Lower leg skin (tissue), 4 donors: ENCODE results near the gene WWOX. TPM values are rescaled to one million over a fixed set of nuclear protein-coding genes. Genes with fewer than 3 reads are reported as not detected.

Experiments
- DNase-seq, 2 donors: peaks; one replicate each; pipeline ENCODE4 v3.0.0-alpha.2; 2019; ENCODE audit warnings: low spot score in 2 of 2
- H3K4me3 ChIP-seq: fragments of 200-600 bp; sonication (generic); 2 replicates; pipeline ENCODE4 v1.5.1; 2017; ENCODE audit warnings: mild to moderate bottlenecking, low read depth; ENCODE audit not compliant: poor library complexity, severe bottlenecking
- CTCF ChIP-seq, 3 donors: fragments of 450-650 bp; IDR thresholded peaks; one replicate each; pipeline ENCODE4 v1.5.1; 2016; ENCODE audit warnings: antibody characterized with exemption in 3 of 3, mild to moderate bottlenecking in 3 of 3, moderate library complexity in 2 of 3
- POLR2A ChIP-seq, 2 donors: fragments of 450-650 bp; IDR thresholded peaks; one replicate each; pipeline ENCODE4 v1.6.1; 2016 to 2017; ENCODE audit warnings: antibody characterized with exemption in 2 of 2, mild to moderate bottlenecking in 1 of 2, moderate library complexity in 1 of 2
- WGBS, 2 donors: methylation state at CpG; one replicate each; pipeline ENCODE4 v1.1.5; 2018; 5-methylcytosine and 5-hydroxymethylcytosine counted together
- intact Hi-C: fragments of 100-400 bp; cut with DNase I; formaldehyde crosslinking; loops from one replicate; pipeline ENCODE4 v1.15.0; 2023; ENCODE audit warnings: low total_unique reads
- total RNA-seq, 4 donors: library from RNA; depleted of rRNA; stranded (reverse); fragments of >200 nt; gene quantifications; one replicate each; pipeline ENCODE4 v1.1.0, GENCODE V29; 2016

The WWOX gene
- total RNA-seq, 4 donors from 2014 or later = 21.0 to 82.7 (median 36.1) TPM

DNA sequence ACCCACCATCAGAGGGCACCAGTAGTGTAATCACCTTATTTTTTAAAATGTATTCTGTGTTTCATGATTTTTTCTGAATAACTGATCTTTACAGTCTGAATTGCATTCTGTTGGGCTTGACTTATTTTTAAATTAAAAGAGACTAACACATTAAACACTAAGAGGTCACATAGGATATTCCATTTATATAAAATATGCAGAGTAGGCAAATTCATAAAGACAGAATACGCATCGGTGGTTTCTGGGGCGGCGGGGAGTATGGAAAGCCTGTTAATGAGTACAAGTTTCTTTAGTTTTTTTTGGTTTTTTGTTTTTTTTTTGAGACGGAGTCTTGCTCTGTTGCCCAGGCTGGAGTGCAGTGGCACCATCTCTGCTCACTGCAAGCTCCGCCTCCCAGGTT lies 366.3 kb downstream of the WWOX start:
- no peak overlapping the region for H3K4me3 ChIP-seq
- no peak for TF ChIP-seq CTCF (IDR thresholded peaks at IDR 0.05)
- TF ChIP-seq POLR2A (IDR thresholded peaks at IDR 0.05) = no peak
- no peak for DNase-seq
- WGBS, 2 donors = 86 to 97% methylated on average over 6 of the region's 6 CpGs
- intact Hi-C loops = no loop called here

GRCh38 chr16:78469787-78470186 lies 370.3 kb downstream of the WWOX start:
- WGBS, 2 donors = 94 to 100% methylated on average over 4 of the region's 4 CpGs
- DNase-seq = no peak
- TF ChIP-seq CTCF (IDR thresholded peaks at IDR 0.05) (no peak), POLR2A (IDR thresholded peaks at IDR 0.05) (no peak)
- H3K4me3 ChIP-seq = no peak overlapping the region
- intact Hi-C loops = no loop called here

DNA sequence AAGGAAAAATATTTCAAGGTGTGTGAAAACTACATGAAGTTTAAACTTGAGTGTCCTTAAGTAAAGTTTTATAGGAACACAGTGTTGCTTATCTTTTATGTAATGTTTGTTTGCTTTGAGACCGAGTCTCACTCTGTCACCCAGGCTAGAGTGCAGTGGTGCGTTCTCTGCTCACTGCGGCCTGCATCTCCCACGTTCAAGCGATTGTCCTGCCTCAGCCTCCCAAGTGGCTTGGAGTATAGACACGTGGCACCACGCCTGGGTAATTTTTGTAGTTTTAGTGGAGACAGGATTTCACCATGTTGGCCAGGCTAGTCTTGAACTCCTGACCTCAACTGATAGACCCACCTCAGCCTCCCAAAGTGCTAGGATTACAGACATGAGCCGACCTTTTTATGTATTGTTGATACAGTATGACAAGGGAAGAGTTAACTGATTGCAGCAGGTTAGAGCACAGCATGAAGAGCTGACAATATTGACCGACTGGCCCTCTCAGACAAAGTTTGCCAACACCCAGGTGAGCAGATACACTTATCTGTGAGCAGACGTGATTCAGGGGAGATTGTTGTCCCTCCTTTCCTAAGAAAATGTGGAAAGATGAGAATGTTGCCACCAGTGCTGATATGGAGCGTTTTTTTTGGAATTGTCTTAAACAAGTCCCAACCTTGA lies 373.7 kb downstream of the WWOX start:
- TF ChIP-seq POLR2A (IDR thresholded peaks at IDR 0.05) (no peak), CTCF (IDR thresholded peaks at IDR 0.05) (no peak)
- intact Hi-C loops = no loop called here
- H3K4me3 ChIP-seq = no peak overlapping the region
- 93% methylated on average over 11 of the region's 11 CpGs for WGBS, 2 donors
- DNase-seq = no peak

DNA sequence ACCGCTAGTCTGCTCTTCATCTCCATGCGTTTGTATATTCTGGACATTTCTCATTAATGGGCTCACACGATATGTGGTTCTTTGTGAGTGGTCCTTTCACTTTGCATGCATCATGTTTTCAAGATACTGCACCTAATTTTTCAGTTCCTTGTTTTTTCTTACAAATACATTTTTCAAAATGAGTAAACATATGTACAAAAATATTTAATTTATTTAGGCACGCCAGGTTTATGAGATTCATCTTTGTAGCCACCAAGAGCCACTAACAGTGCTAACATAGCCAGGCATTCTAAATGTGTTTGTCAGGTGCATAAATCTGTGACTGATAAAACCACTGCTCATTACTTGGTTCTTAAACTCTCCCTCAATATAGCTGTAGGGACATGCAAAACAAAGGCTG lies 375.3 kb downstream of the WWOX start:
- WGBS, 2 donors = 93% methylated on average over 4 of the region's 4 CpGs
- H3K4me3 ChIP-seq = no peak overlapping the region
- TF ChIP-seq CTCF (IDR thresholded peaks at IDR 0.05) (no peak), POLR2A (IDR thresholded peaks at IDR 0.05) (no peak)
- DNase-seq = no peak
- intact Hi-C loops = no loop called here

GRCh38 chr16:78476615-78477014 lies 377.2 kb downstream of the WWOX start:
- WGBS, 2 donors = 79 to 83% methylated on average over 7 of the region's 7 CpGs
- TF ChIP-seq CTCF (IDR thresholded peaks at IDR 0.05) (no peak), POLR2A (IDR thresholded peaks at IDR 0.05) (no peak)
- H3K4me3 ChIP-seq = no peak overlapping the region
- intact Hi-C loops = no loop called here
- DNase-seq = no peak

- intact Hi-C loops = no loop called here
- no peak overlapping the region for H3K4me3 ChIP-seq
- TF ChIP-seq CTCF (IDR thresholded peaks at IDR 0.05) = no peak
- no peak for TF ChIP-seq POLR2A (IDR thresholded peaks at IDR 0.05)
- 69 to 77% methylated on average over 7 of the region's 7 CpGs for WGBS, 2 donors
- no peak for DNase-seq
Observed at GRCh38 chr16:78478267-78478861, 378.9 kb downstream of the WWOX start.
